GM21367 (cell line): Measurements from ENCODE around the gene P4HB.
A peak's percentile ranks its signal among the peaks of the same experiment; 100 is the strongest.

Source experiments
- ATAC-seq: cut with Tn5 transposase; IDR thresholded peaks from one replicate; pipeline ENCODE4 v1.9.1; 2021; ENCODE audit not compliant: unreplicated experiment

The P4HB gene

GRCh38 chr17:81869221-81870130 is 9.1 kb upstream of the P4HB start:
- no peak for ATAC-seq

- ATAC-seq = no peak
Measured at GRCh38 chr17:81868674-81869220, 8.4 kb upstream of the P4HB start.

- ATAC-seq = no peak
Measured at GRCh38 chr17:81867991-81868673, 7.8 kb upstream of the P4HB start.

GRCh38 chr17:81867170-81867990 is 7.0 kb upstream of the P4HB start:
- no peak for ATAC-seq

GRCh38 chr17:81866440-81867169 is 6.3 kb upstream of the P4HB start:
- no peak for ATAC-seq

GRCh38 chr17:81865733-81866439 is 5.6 kb upstream of the P4HB start:
- ATAC-seq = no peak

GRCh38 chr17:81865358-81865732 is 5.0 kb upstream of the P4HB start:
- no peak for ATAC-seq

- ATAC-seq = no peak
Measured at GRCh38 chr17:81863833-81864768, 3.8 kb upstream of the P4HB start.

GRCh38 chr17:81863123-81863675 is 2.9 kb upstream of the P4HB start:
- ATAC-seq = no peak

GRCh38 chr17:81860756-81861568 is 627 bp upstream of the P4HB start:
- peak; percentile 68 for ATAC-seq

- ATAC-seq = no peak
Measured at GRCh38 chr17:81858967-81859905, 1.1 kb downstream of the P4HB start.

- ATAC-seq = no peak
Measured at GRCh38 chr17:81858170-81858966, 2.0 kb downstream of the P4HB start.

- ATAC-seq = no peak
Measured at GRCh38 chr17:81854974-81855774, 5.2 kb downstream of the P4HB start.

- no peak for ATAC-seq
Measured at GRCh38 chr17:81852237-81852636, 8.1 kb downstream of the P4HB start.

GRCh38 chr17:81851423-81851822 is 8.9 kb downstream of the P4HB start:
- ATAC-seq = no peak
